Upper lobe of left lung (tissue), 6 donors: ENCODE data around the gene MAST3. TPM values are rescaled to one million over a fixed set of nuclear protein-coding genes. Genes with fewer than 3 reads are reported as not detected.
A peak's percentile ranks its signal among the peaks of the same experiment; 100 is the strongest.

Source experiments
- ATAC-seq, 2 donors: fragments of 200-7000 bp; cut with Tn5 transposase; one replicate each; pipeline ENCODE4 v1.9.1; 2022; ENCODE audit warnings: mild to moderate bottlenecking in 2 of 2, moderate library complexity in 2 of 2; ENCODE audit not compliant: low FRiP score in 2 of 2
- DNase-seq, 2 donors: peaks; one replicate each; pipeline ENCODE4 v3.0.0-alpha.2; 2019 to 2020
- H3K27ac ChIP-seq, 4 donors: fragments of 200-600 bp; sonication (generic); one replicate each; pipeline ENCODE4 v1.5.1; 2016 to 2019
- H3K27me3 ChIP-seq, 4 donors: fragments of 200-600 bp; sonication (generic); one replicate each; pipeline ENCODE4 v1.5.1; 2017 to 2019
- H3K36me3 ChIP-seq, 4 donors: fragments of 200-600 bp; sonication (generic); one replicate each; pipeline ENCODE4 v1.5.1; 2016 to 2019
- H3K4me1 ChIP-seq, 4 donors: fragments of 200-600 bp; sonication (generic); one replicate each; pipeline ENCODE4 v1.5.1; 2018 to 2019
- H3K4me3 ChIP-seq, 4 donors: fragments of 200-600 bp; sonication (generic); one replicate each; pipeline ENCODE4 v1.5.1; 2017 to 2019; ENCODE audit warnings: mild to moderate bottlenecking in 2 of 4, moderate library complexity in 1 of 4
- H3K9me3 ChIP-seq, 4 donors: fragments of 200-600 bp; sonication (generic); one replicate each; pipeline ENCODE4 v1.5.1; 2018 to 2019
- CTCF ChIP-seq, 6 experiments: fragments of 450-650 bp in 4 of 6; fragments of 200-600 bp in 2 of 6; sonication (generic) in 2 of 6; IDR thresholded peaks; one replicate each; pipeline ENCODE4 v1.5.1; 2016 to 2019; ENCODE audit warnings: antibody characterized with exemption in 6 of 6
- EP300 ChIP-seq, 4 donors: sonication (generic); formaldehyde crosslinking; IDR thresholded peaks; one replicate each; pipeline ENCODE4 v1.5.1; 2017; ENCODE audit warnings: antibody characterized with exemption in 4 of 4, control low read depth in 2 of 4
- POLR2A ChIP-seq, 4 donors: fragments of 450-650 bp; IDR thresholded peaks; one replicate each; pipeline ENCODE4 v1.5.1; 2016 to 2017; ENCODE audit warnings: antibody characterized with exemption in 4 of 4, mild to moderate bottlenecking in 2 of 4
- POLR2AphosphoS5 ChIP-seq, 2 donors: sonication (generic); formaldehyde crosslinking; IDR thresholded peaks; one replicate each; pipeline ENCODE4 v1.5.1; 2017; ENCODE audit warnings: antibody characterized with exemption in 2 of 2
- WGBS, 2 donors: methylation state at CpG; one replicate each; pipeline ENCODE4 v1.1.5; 2017 to 2018; 5-methylcytosine and 5-hydroxymethylcytosine counted together
- total RNA-seq, 6 donors: library from RNA; depleted of rRNA in 4 of 6; stranded (reverse); fragments of >200 nt in 4 of 6; gene quantifications; one replicate each; pipeline versions ENCODE4 v1.1.0 to v1.2.1, GENCODE V29; 2016 to 2021
- donor health status: DM: no; HTN: no; CAD: no; lungs with moderate emphysema.
- donor health status: DM: no; HTN: yes; CAD: no; lungs with severe emphysema.

The MAST3 gene
- total RNA-seq, 6 donors from 2014 or later: 9.3 to 67.1 (median 27.5) TPM

GRCh38 chr19:18160493-18160970 is 63.0 kb downstream of the MAST3 start:
- ATAC-seq (no peak), DNase-seq (no peak)
- Histone ChIP-seq H3K36me3 (peaks cover 7 to 26% (median 23%) of the 10 kb centered on the region in 4 donors), H3K4me1 (peaks cover 32 to 44% (median 38%) of the 10 kb centered on the region in 4 donors), H3K27me3 (no peaks in the 10 kb centered on the region), H3K4me3 (peak overlapping the region in 3 of 4 donors; percentile 39 to 55 (median 47)), H3K9me3 (no peaks in the 10 kb centered on the region), H3K27ac (peak overlapping the region; percentile 52 to 85 (median 68))
- 75 to 100% methylated on average over 3 to 12 of the region's 13 CpGs for WGBS, 2 donors
- TF ChIP-seq POLR2A (IDR thresholded peaks at IDR 0.05): no peak
- no peak for TF ChIP-seq CTCF (IDR thresholded peaks at IDR 0.05)
- TF ChIP-seq POLR2AphosphoS5 (IDR thresholded peaks at IDR 0.05): no peak
- TF ChIP-seq EP300 (IDR thresholded peaks at IDR 0.05): no peak

GRCh38 chr19:18160971-18161635 is 63.5 kb downstream of the MAST3 start:
- peaks cover 9 to 25% (median 23%) of the 10 kb centered on the region in 4 donors for H3K36me3 ChIP-seq
- H3K27me3 ChIP-seq: no peaks in the 10 kb centered on the region
- 3 to 7% methylated on average over 3 to 15 of the region's 66 CpGs for WGBS, 2 donors
- peak overlapping the region; percentile 52 to 85 (median 68) for H3K27ac ChIP-seq
- TF ChIP-seq CTCF (IDR thresholded peaks at IDR 0.05) (peak; percentile 91 to 96 (median 95)), EP300 (IDR thresholded peaks at IDR 0.05) (no peak), POLR2AphosphoS5 (IDR thresholded peaks at IDR 0.05) (no peak), POLR2A (IDR thresholded peaks at IDR 0.05) (no peak)
- ATAC-seq (peak; percentile 78 to 94), DNase-seq (peak; percentile 81 to 97)
- no peaks in the 10 kb centered on the region for H3K9me3 ChIP-seq
- H3K4me3 ChIP-seq: peak overlapping the region; percentile 37 to 55 (median 43)
- peaks cover 27 to 39% (median 32%) of the 10 kb centered on the region in 4 donors for H3K4me1 ChIP-seq

GRCh38 chr19:18161636-18162002 is 64.0 kb downstream of the MAST3 start:
- Histone ChIP-seq H3K4me1 (peaks cover 22 to 33% (median 28%) of the 10 kb centered on the region in 4 donors), H3K27ac (peak overlapping the region in 1 of 4 donors; percentile 85), H3K36me3 (peaks cover 10 to 30% (median 28%) of the 10 kb centered on the region in 4 donors), H3K9me3 (no peaks in the 10 kb centered on the region), H3K4me3 (peak overlapping the region in 3 of 4 donors; percentile 39 to 55 (median 47)), H3K27me3 (no peaks in the 10 kb centered on the region)
- ATAC-seq (no peak), DNase-seq (peak in 1 of 2 donors; percentile 49)
- TF ChIP-seq EP300 (IDR thresholded peaks at IDR 0.05) (no peak), POLR2AphosphoS5 (IDR thresholded peaks at IDR 0.05) (no peak), POLR2A (IDR thresholded peaks at IDR 0.05) (no peak), CTCF (IDR thresholded peaks at IDR 0.05) (no peak)
- 69 to 72% methylated on average over 19 of the region's 19 CpGs for WGBS, 2 donors

GRCh38 chr19:18164072-18164471 is 66.5 kb downstream of the MAST3 start:
- ATAC-seq (no peak), DNase-seq (no peak)
- TF ChIP-seq POLR2AphosphoS5 (IDR thresholded peaks at IDR 0.05) (no peak), POLR2A (IDR thresholded peaks at IDR 0.05) (no peak)
- H3K27ac ChIP-seq: no peak overlapping the region
- no peaks in the 10 kb centered on the region for H3K9me3 ChIP-seq
- peaks cover 10 to 55% (median 40%) of the 10 kb centered on the region in 4 donors for H3K36me3 ChIP-seq
- H3K4me1 ChIP-seq: peaks cover 14 to 24% (median 18%) of the 10 kb centered on the region in 4 donors
- WGBS, 2 donors: 97 to 100% methylated on average over 7 of the region's 7 CpGs
- no peaks in the 10 kb centered on the region for H3K27me3 ChIP-seq
- no peak overlapping the region for H3K4me3 ChIP-seq

GRCh38 chr19:18165794-18166544 is 68.4 kb downstream of the MAST3 start:
- no peak for ATAC-seq
- Histone ChIP-seq H3K27ac (no peak overlapping the region), H3K9me3 (no peaks in the 10 kb centered on the region), H3K4me3 (no peak overlapping the region), H3K4me1 (peaks cover 6 to 18% (median 13%) of the 10 kb centered on the region in 4 donors), H3K27me3 (no peaks in the 10 kb centered on the region), H3K36me3 (peaks cover 10 to 62% (median 42%) of the 10 kb centered on the region in 4 donors)
- TF ChIP-seq POLR2AphosphoS5 (IDR thresholded peaks at IDR 0.05) (no peak), EP300 (IDR thresholded peaks at IDR 0.05) (no peak), POLR2A (IDR thresholded peaks at IDR 0.05) (no peak), CTCF (IDR thresholded peaks at IDR 0.05) (no peak)
- DNase-seq: no peak
- 95 to 97% methylated on average over 15 of the region's 15 CpGs for WGBS, 2 donors
